HEK293 (cell line): Measurements from ENCODE around the gene RASGRF2.

Experiments
- PRDM1 ChIP-seq: fragments of 450-650 bp; formaldehyde crosslinking; IDR thresholded peaks from 2 replicates; pipeline ENCODE4; 2016; ENCODE audit warnings: missing biosample characterization, missing genetic modification characterization
- ZNF660 ChIP-seq: fragments of 450-650 bp; IDR thresholded peaks from 2 replicates; pipeline ENCODE4 v1.5.1; 2018; ENCODE audit warnings: missing biosample characterization, mild to moderate bottlenecking, missing genetic modification characterization
- TF ChIP-seq, protein P1 (sequence below): fragments of 450-650 bp; formaldehyde crosslinking; IDR thresholded peaks from 2 replicates; pipeline ENCODE4 v1.5.1; 2016; ENCODE audit warnings: missing biosample characterization, missing genetic modification characterization
- TF ChIP-seq, protein P2 (sequence below): fragments of 450-650 bp; formaldehyde crosslinking; IDR thresholded peaks from 2 replicates; pipeline ENCODE4 v1.5.1; 2016; ENCODE audit warnings: missing biosample characterization, missing genetic modification characterization, low read depth

GRCh38 chr5:80989883-80990282 lies 29.7 kb downstream of the RASGRF2 start:
- no peak for TF ChIP-seq PRDM1 (tag by site-specific recombination)
- TF ChIP-seq, protein P1, sequence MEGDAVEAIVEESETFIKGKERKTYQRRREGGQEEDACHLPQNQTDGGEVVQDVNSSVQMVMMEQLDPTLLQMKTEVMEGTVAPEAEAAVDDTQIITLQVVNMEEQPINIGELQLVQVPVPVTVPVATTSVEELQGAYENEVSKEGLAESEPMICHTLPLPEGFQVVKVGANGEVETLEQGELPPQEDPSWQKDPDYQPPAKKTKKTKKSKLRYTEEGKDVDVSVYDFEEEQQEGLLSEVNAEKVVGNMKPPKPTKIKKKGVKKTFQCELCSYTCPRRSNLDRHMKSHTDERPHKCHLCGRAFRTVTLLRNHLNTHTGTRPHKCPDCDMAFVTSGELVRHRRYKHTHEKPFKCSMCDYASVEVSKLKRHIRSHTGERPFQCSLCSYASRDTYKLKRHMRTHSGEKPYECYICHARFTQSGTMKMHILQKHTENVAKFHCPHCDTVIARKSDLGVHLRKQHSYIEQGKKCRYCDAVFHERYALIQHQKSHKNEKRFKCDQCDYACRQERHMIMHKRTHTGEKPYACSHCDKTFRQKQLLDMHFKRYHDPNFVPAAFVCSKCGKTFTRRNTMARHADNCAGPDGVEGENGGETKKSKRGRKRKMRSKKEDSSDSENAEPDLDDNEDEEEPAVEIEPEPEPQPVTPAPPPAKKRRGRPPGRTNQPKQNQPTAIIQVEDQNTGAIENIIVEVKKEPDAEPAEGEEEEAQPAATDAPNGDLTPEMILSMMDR (tag by site-specific recombination): no peak
- TF ChIP-seq, protein P2, sequence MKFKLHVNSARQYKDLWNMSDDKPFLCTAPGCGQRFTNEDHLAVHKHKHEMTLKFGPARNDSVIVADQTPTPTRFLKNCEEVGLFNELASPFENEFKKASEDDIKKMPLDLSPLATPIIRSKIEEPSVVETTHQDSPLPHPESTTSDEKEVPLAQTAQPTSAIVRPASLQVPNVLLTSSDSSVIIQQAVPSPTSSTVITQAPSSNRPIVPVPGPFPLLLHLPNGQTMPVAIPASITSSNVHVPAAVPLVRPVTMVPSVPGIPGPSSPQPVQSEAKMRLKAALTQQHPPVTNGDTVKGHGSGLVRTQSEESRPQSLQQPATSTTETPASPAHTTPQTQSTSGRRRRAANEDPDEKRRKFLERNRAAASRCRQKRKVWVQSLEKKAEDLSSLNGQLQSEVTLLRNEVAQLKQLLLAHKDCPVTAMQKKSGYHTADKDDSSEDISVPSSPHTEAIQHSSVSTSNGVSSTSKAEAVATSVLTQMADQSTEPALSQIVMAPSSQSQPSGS: no peak
- no peak for TF ChIP-seq ZNF660 (tag by site-specific recombination)
